NK-92 (cell line): Measurements from ENCODE around the gene FAM20B.

Experiments used
- DNase-seq: peaks from one replicate; lab custom pipeline; 2025; ENCODE audit not compliant: unreplicated experiment; lab: John Stamatoyannopoulos, UW

Gene FAM20B

GRCh38 chr1:179090923-179091322, 65.2 kb downstream of the FAM20B start:
- no peak for DNase-seq

GRCh38 chr1:179091691-179092165, 66.0 kb downstream of the FAM20B start:
- no peak for DNase-seq

- no peak for DNase-seq
Observed at GRCh38 chr1:179092896-179093461, 67.3 kb downstream of the FAM20B start.

- DNase-seq: no peak
Observed at GRCh38 chr1:179094818-179095217, 69.1 kb downstream of the FAM20B start.

- no peak for DNase-seq
Observed at GRCh38 chr1:179095377-179095776, 69.7 kb downstream of the FAM20B start.

GRCh38 chr1:179095924-179096323, 70.2 kb downstream of the FAM20B start:
- DNase-seq: no peak

- DNase-seq: no peak
Observed at GRCh38 chr1:179099891-179100290, 74.2 kb downstream of the FAM20B start.

DNA sequence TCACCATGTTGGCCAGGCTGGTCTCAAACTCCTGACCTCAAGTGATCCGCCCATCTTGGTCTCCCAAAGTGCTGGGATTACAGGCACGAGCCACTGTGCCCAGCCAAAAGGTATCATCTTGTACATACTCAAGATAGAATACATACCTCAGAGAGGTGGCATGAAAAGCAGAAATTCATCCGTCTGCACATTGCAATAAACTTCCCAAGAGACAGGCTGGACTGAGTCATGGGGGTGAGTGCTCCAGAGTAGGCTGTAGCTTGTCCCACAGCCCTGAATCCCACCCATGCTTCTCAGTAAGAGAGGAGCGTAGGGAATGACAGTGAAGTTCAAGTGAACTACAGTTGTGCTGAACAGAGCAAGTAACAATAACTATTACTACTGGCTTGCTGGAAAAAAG, 75.9 kb downstream of the FAM20B start:
- no peak for DNase-seq

DNA sequence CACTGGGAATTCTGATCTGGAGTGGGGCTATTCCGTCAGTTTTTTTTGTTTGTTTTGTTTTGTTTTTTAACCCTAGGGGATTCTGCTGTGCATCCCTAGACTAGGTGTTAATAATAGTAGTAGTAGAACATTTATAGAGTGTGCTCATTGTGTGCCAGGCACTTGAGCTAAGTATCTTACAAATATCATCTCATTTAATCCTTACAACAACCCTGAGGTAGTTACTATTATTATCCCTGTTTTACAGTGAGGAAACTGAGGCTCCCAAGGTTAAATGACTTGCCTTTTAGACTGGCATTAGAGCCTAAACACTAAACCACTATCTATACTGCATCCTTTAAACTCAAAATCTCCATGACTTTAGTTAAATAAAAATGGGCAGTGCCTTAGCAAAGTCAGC, 78.3 kb downstream of the FAM20B start:
- no peak for DNase-seq

DNA sequence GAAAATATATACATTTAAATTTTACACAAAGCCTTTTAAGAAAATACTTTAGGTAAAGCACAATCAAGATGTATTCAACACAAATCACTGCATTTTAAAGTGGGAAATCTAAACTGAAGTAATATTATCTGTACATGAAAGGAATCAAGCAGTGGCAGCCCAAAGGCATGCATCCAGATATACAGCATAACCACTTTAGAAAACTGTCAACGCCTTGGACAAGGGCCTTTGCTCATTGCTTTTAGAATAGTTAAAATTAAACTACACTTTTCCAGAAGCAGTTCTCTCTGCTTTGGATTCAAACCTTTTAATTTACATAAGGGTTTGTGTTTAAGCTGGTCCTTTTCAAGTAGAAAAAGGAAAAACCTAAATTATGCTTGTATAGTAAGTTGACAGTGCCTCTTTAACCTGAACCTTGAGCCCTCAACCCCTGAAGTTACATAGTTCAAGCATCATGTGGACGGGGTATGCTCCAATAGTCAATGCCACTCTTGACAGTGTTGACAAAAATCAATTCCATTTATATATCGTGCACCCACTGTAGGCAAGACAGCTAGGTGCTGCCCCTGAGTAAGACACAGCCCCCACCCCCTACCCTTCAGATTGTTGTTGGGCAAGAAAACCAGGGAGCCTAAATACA, 79.0 kb downstream of the FAM20B start:
- no peak for DNase-seq

- DNase-seq: no peak
Observed at GRCh38 chr1:179105393-179105792, 79.7 kb downstream of the FAM20B start.

DNA sequence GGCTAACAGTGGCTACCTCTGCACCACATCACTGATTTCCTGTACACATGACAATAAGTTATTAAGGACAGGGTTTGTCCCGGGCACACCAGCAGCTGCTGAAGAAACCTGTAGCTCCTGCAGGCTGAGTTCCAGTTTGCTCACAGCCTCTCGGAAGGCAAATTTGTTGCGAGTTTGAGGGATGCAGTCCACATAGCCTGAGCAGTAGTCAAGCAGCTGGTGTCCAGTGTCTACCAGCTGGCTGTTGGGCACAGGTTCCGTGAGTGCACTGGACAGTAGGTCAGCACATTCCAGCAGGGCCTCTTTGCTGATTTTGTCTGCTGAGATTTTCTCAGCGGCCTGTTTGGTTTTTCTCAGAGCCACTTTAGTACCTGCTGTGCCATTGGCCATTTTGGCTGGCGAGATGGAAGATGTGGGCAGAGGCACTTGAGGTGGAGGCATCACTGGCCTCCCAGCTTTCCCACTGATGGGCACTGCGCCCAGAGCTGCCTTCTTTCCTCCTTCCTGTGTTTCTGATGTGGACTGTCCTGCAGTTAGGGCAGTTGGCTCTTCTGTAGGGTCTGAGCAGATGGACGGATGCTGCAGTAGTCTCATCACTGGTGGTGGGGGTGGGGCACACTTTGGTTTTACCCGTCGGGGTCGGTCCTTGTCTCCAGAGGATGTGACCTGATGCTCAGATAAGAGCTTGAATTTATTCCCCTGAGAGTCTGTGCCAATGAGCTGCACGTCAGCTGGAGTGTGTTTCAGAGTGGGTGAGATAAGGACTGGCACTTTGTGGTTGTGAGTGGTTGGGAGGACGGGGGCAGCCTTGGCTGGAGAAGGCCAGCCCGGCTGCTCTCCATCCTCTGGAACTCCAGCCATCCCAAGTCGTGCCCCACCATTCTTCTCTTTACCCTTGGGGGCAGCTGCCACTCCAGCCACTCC, 82.3 kb downstream of the FAM20B start:
- no peak for DNase-seq

- no peak for DNase-seq
Observed at GRCh38 chr1:179108644-179109043, 83.0 kb downstream of the FAM20B start.

DNA sequence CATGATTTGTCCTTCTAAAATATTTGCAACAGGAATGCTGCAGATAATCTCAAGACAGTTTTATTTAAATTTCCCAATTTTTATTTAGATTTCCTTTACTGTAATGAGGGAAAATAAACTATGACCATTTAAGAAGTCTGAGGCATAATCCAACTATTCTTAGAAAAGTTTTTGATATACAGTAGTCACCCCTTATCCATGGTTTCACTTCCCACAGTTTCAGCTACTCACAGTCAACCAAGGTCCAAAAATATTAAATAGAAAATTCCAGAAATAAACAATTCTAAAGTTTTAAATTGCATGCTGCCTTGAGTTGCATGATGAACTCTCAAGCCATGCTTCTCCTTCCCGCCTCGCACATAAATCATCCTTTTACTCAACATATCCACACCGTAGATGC, 89.5 kb downstream of the FAM20B start:
- no peak for DNase-seq

- DNase-seq: no peak
Observed at GRCh38 chr1:179119513-179119912, 93.8 kb downstream of the FAM20B start.

- DNase-seq: no peak
Observed at GRCh38 chr1:179120736-179121135, 95.0 kb downstream of the FAM20B start.

GRCh38 chr1:179121159-179121938, 95.7 kb downstream of the FAM20B start:
- no peak for DNase-seq

- DNase-seq: no peak
Observed at GRCh38 chr1:179124873-179125272, 99.2 kb downstream of the FAM20B start.
